ENCODE data around the gene RIMS3. TPM values are rescaled to one million over a fixed set of nuclear protein-coding genes. Genes with fewer than 3 reads are reported as not detected.
A peak's percentile ranks its signal among the peaks of the same experiment; 100 is the strongest.

RIMS3 gene
- total RNA-seq, 1 experiment from 2014 or later = 2.9 TPM

- intact Hi-C loops (cut with micrococcal nuclease) = loop anchor here (5.0 kb wide), 2 partner anchors 60 to 80 kb away; no protein-coding TSS in a partner anchor
- Histone ChIP-seq H3K4me3 (ENCODE audit: low read length) (peak overlapping the region; percentile 92), H3K4me2 (ENCODE audit: low read length) (peak overlapping the region; percentile 98), H4K20me1 (ENCODE audit: low read length) (no peaks in the 10 kb centered on the region), H3K9me3 (ENCODE audit: low read length) (no peaks in the 10 kb centered on the region), H3K36me3 (ENCODE audit: low read depth, low read length) (no peaks in the 10 kb centered on the region), H2AFZ (ENCODE audit: low read length) (peak overlapping the region; percentile 84), H3F3A (ENCODE audit: low read length, unreplicated experiment) (no peaks in the 10 kb centered on the region), H3K27ac (ENCODE audit: low read length) (peak overlapping the region; percentile 95), H3K9ac (ENCODE audit: low read length) (peak overlapping the region; percentile 100), H3K79me2 (ENCODE audit: low read length) (peaks cover 79% of the 10 kb centered on the region), H3K4me1 (ENCODE audit: insufficient read depth, low read length) (peaks cover 32% of the 10 kb centered on the region), H3K9me2 (replicated peaks; ENCODE audit: low read length) (no peaks in the 10 kb centered on the region), H3K27me3 (ENCODE audit: low read length) (no peaks in the 10 kb centered on the region)
- BruUV-seq (replicated peaks) = TSS peak; percentile 42
- ATAC-seq (peak; percentile 12), DNase-seq (no peak)
- ChIA-PET POLR2A (ENCODE audit: unreplicated experiment) (interaction anchor here (1.0 kb wide), 1 partner anchor 57 kb away, joined by 6 read pairs; no protein-coding TSS in a partner anchor), CTCF (interaction anchor here (0.5 to 0.7 kb wide), 2 partner anchors 31 to 36 kb away, joined by 3 read pairs; no protein-coding TSS in a partner anchor)
- TF ChIP-seq EZH2 (IDR thresholded peaks at IDR 0.05; ENCODE audit: low read length, unreplicated experiment) (no peak), CTCF (conservative IDR thresholded peaks at IDR 0.05; ENCODE audit: low read depth, low read length) (no peak), EZH2phosphoT487 (IDR thresholded peaks at IDR 0.05; ENCODE audit: borderline replicate concordance, low read length) (no peak)
Measured at GRCh38 chr1:40692429-40692895, 27.0 kb upstream of the RIMS3 start.

- peak within 1 kb of the TSS; percentile 100 for H3K9ac ChIP-seq (ENCODE audit: low read length)
- no peaks in the 10 kb centered on the region for H3K9me3 ChIP-seq (ENCODE audit: low read length)
- peak within 1 kb of the TSS; percentile 92 for H3K4me3 ChIP-seq (ENCODE audit: low read length)
- H4K20me1 ChIP-seq (ENCODE audit: low read length) = no peaks in the 10 kb centered on the region
- H3F3A ChIP-seq (ENCODE audit: low read length, unreplicated experiment) = no peaks in the 10 kb centered on the region
- no TSS peak for BruUV-seq (replicated peaks)
- peaks cover 32% of the 10 kb centered on the region for H3K4me1 ChIP-seq (ENCODE audit: insufficient read depth, low read length)
- no peak for TF ChIP-seq EZH2 (IDR thresholded peaks at IDR 0.05; ENCODE audit: low read length, unreplicated experiment)
- no peak for TF ChIP-seq EZH2phosphoT487 (IDR thresholded peaks at IDR 0.05; ENCODE audit: borderline replicate concordance, low read length)
- no peak for TF ChIP-seq CTCF (conservative IDR thresholded peaks at IDR 0.05; ENCODE audit: low read depth, low read length)
- H3K4me2 ChIP-seq (ENCODE audit: low read length) = peak within 1 kb of the TSS; percentile 98
- CTCF ChIA-PET = interaction anchor here (0.5 to 1.0 kb wide), 4 partner anchors 31 to 1756 kb away, joined by 3 read pairs; no protein-coding TSS in a partner anchor
- no peaks in the 10 kb centered on the region for H3K36me3 ChIP-seq (ENCODE audit: low read depth, low read length)
- POLR2A ChIA-PET (ENCODE audit: unreplicated experiment) = interaction anchor here (0.6 to 1.0 kb wide), 2 partner anchors 20 to 163 kb away, joined by 3 to 16 read pairs; no protein-coding TSS in a partner anchor
- H3K27me3 ChIP-seq (ENCODE audit: low read length) = no peaks in the 10 kb centered on the region
- H3K27ac ChIP-seq (ENCODE audit: low read length) = peak within 1 kb of the TSS; percentile 95
- DNase-seq (peak; percentile 99), ATAC-seq (peak; percentile 86)
- H3K9me2 ChIP-seq (replicated peaks; ENCODE audit: low read length) = no peaks in the 10 kb centered on the region
- intact Hi-C loops (cut with micrococcal nuclease) = loop anchor here (5.0 kb wide), 2 partner anchors 61 to 81 kb away; no protein-coding TSS in a partner anchor
- H2AFZ ChIP-seq (ENCODE audit: low read length) = peak within 1 kb of the TSS; percentile 84
- H3K79me2 ChIP-seq (ENCODE audit: low read length) = peaks cover 72% of the 10 kb centered on the region
Measured at GRCh38 chr1:40691538-40692428, 26.3 kb upstream of the RIMS3 start, which contains the start of gene NFYC. Gene NFYC, plus strand, starts transcription at chr1:40691704. Its CDS starts 47,140 bp downstream, at chr1:40738844.
